Measurements from ENCODE around the gene CFDP1.

The CFDP1 gene

DNA sequence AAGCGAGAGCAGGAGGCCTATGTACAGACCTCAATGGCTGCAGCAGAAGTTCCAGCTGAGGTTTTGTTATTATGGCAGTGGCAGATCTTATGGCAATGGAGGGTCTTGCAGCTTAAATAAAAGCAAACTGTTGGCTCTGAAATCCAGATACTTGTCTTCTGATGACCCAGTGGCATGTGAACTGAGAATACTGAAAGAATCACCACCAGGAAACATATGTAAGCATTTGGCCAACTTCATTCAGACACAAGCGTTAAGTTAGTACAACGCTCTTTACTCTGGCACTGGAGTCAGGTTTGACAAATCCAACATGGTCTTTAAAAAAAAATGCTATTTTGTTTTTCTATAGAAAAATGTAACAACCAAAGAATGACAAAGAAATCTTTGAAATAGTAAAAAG lies 70.5 kb downstream of the CFDP1 start:
- Histone ChIP-seq H3K4me1 (ENCODE audit: control insufficient read depth, low read length) (no peaks in the 10 kb centered on the region), H3K27ac (ENCODE audit: low read depth, low read length) (no peak overlapping the region), H4K20me1 (ENCODE audit: control insufficient read depth, insufficient read depth, low read depth, low read length) (no peaks in the 10 kb centered on the region), H3K4me2 (ENCODE audit: low read length) (no peak overlapping the region), H3K9me3 (ENCODE audit: control insufficient read depth, insufficient read depth, low read length) (no peaks in the 10 kb centered on the region), H3K27me3 (ENCODE audit: control insufficient read depth, low read length) (no peaks in the 10 kb centered on the region), H3K36me3 (ENCODE audit: control insufficient read depth, low read length) (no peaks in the 10 kb centered on the region), H3F3A (ENCODE audit: control insufficient read depth, insufficient read depth) (no peaks in the 10 kb centered on the region), H3K9me2 (replicated peaks; ENCODE audit: control insufficient read depth, low read length) (no peaks in the 10 kb centered on the region), H3K79me2 (ENCODE audit: control insufficient read depth, low read length) (no peaks in the 10 kb centered on the region), H3K4me3 (ENCODE audit: low read length) (no peak overlapping the region)
- TF ChIP-seq, protein P1, sequence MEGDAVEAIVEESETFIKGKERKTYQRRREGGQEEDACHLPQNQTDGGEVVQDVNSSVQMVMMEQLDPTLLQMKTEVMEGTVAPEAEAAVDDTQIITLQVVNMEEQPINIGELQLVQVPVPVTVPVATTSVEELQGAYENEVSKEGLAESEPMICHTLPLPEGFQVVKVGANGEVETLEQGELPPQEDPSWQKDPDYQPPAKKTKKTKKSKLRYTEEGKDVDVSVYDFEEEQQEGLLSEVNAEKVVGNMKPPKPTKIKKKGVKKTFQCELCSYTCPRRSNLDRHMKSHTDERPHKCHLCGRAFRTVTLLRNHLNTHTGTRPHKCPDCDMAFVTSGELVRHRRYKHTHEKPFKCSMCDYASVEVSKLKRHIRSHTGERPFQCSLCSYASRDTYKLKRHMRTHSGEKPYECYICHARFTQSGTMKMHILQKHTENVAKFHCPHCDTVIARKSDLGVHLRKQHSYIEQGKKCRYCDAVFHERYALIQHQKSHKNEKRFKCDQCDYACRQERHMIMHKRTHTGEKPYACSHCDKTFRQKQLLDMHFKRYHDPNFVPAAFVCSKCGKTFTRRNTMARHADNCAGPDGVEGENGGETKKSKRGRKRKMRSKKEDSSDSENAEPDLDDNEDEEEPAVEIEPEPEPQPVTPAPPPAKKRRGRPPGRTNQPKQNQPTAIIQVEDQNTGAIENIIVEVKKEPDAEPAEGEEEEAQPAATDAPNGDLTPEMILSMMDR (IDR thresholded peaks at IDR 0.05; ENCODE audit: low read depth, low read length, poor library complexity, severe bottlenecking): no peak
- no peak for TF ChIP-seq EZH2phosphoT487 (IDR thresholded peaks at IDR 0.05; ENCODE audit: borderline replicate concordance, low read length)

DNA sequence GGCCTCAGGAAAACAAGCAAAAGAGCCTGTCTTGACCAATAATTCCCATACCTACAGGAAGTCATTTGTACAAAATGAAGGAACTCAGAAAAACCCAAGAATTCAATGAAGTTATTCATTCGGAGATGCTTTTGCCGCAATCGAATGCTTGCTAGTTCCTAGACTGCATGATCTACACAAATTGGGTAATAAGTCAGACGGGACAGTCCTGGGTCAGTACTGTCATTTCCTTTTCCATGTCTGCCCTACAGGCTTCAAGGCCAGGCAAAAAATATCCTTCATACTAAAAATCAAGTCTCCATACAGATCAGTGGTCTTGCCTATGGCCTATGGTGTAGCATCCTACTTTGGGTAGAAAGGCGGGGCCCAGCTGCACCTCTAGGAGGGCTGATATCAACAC lies 71.4 kb downstream of the CFDP1 start:
- Histone ChIP-seq H3K27me3 (ENCODE audit: control insufficient read depth, low read length) (no peaks in the 10 kb centered on the region), H3K4me3 (ENCODE audit: low read length) (no peak overlapping the region), H3K4me2 (ENCODE audit: low read length) (no peak overlapping the region), H3K9me2 (replicated peaks; ENCODE audit: control insufficient read depth, low read length) (no peaks in the 10 kb centered on the region), H3K79me2 (ENCODE audit: control insufficient read depth, low read length) (no peaks in the 10 kb centered on the region), H3K4me1 (ENCODE audit: control insufficient read depth, low read length) (no peaks in the 10 kb centered on the region), H3K27ac (ENCODE audit: low read depth, low read length) (no peak overlapping the region), H3K9me3 (ENCODE audit: control insufficient read depth, insufficient read depth, low read length) (no peaks in the 10 kb centered on the region), H3K36me3 (ENCODE audit: control insufficient read depth, low read length) (no peaks in the 10 kb centered on the region), H3F3A (ENCODE audit: control insufficient read depth, insufficient read depth) (no peaks in the 10 kb centered on the region), H4K20me1 (ENCODE audit: control insufficient read depth, insufficient read depth, low read depth, low read length) (no peaks in the 10 kb centered on the region)
- TF ChIP-seq, protein P1 (IDR thresholded peaks at IDR 0.05; ENCODE audit: low read depth, low read length, poor library complexity, severe bottlenecking): no peak
- TF ChIP-seq EZH2phosphoT487 (IDR thresholded peaks at IDR 0.05; ENCODE audit: borderline replicate concordance, low read length): no peak

DNA sequence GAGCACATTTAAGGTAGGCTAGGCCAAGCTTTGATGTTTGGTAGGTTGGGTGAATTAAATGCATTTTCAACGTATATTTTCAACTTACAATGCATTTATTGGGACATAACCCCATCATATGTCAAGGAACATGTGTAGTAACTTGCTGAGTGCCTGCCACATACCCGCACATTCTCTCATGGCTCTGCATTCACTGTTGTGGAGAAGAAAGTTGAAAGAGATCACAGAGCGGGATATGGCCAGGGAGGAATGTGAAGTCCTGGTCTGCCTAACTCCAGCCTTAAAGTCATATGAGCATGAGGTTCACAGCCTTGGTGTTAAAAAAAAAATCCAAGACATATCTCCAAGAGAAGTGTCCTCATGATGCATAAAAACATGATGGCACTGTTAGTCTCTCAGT lies 79.1 kb downstream of the CFDP1 start:
- Histone ChIP-seq H3K27ac (ENCODE audit: low read depth, low read length) (no peak overlapping the region), H3F3A (ENCODE audit: control insufficient read depth, insufficient read depth) (no peaks in the 10 kb centered on the region), H3K9me3 (ENCODE audit: control insufficient read depth, insufficient read depth, low read length) (no peaks in the 10 kb centered on the region), H3K27me3 (ENCODE audit: control insufficient read depth, low read length) (no peaks in the 10 kb centered on the region), H3K4me3 (ENCODE audit: low read length) (no peak overlapping the region), H3K36me3 (ENCODE audit: control insufficient read depth, low read length) (no peaks in the 10 kb centered on the region), H3K9me2 (replicated peaks; ENCODE audit: control insufficient read depth, low read length) (no peaks in the 10 kb centered on the region), H3K4me1 (ENCODE audit: control insufficient read depth, low read length) (no peaks in the 10 kb centered on the region), H3K79me2 (ENCODE audit: control insufficient read depth, low read length) (no peaks in the 10 kb centered on the region), H3K4me2 (ENCODE audit: low read length) (no peak overlapping the region), H4K20me1 (ENCODE audit: control insufficient read depth, insufficient read depth, low read depth, low read length) (no peaks in the 10 kb centered on the region)
- TF ChIP-seq, protein P1 (IDR thresholded peaks at IDR 0.05; ENCODE audit: low read depth, low read length, poor library complexity, severe bottlenecking): no peak
- TF ChIP-seq EZH2phosphoT487 (IDR thresholded peaks at IDR 0.05; ENCODE audit: borderline replicate concordance, low read length): no peak

DNA sequence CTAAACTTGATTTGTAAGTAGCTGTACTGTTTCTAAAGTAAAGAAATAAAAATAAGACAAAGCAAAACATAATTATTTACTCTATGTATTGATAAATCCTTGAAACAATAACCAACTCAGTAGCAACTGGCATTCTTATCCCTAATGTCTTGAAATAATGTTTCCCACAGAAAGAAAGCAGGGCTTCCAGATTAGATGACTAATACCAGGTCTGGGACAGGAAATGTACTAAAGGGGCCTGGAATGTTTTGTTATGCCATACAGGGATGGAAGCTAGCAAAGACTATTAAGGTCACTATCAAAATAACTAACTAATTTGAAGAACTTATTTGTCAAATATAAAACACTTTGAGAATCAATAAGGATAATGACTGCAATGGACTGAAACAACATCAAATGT lies 82.1 kb downstream of the CFDP1 start:
- Histone ChIP-seq H3K27ac (ENCODE audit: low read depth, low read length) (no peak overlapping the region), H3K9me2 (replicated peaks; ENCODE audit: control insufficient read depth, low read length) (no peaks in the 10 kb centered on the region), H3K27me3 (ENCODE audit: control insufficient read depth, low read length) (no peaks in the 10 kb centered on the region), H3K4me1 (ENCODE audit: control insufficient read depth, low read length) (no peaks in the 10 kb centered on the region), H3K9me3 (ENCODE audit: control insufficient read depth, insufficient read depth, low read length) (no peaks in the 10 kb centered on the region), H4K20me1 (ENCODE audit: control insufficient read depth, insufficient read depth, low read depth, low read length) (no peaks in the 10 kb centered on the region), H3K79me2 (ENCODE audit: control insufficient read depth, low read length) (no peaks in the 10 kb centered on the region), H3K4me3 (ENCODE audit: low read length) (no peak overlapping the region), H3K36me3 (ENCODE audit: control insufficient read depth, low read length) (no peaks in the 10 kb centered on the region), H3F3A (ENCODE audit: control insufficient read depth, insufficient read depth) (no peaks in the 10 kb centered on the region), H3K4me2 (ENCODE audit: low read length) (no peak overlapping the region)
- TF ChIP-seq, protein P1 (IDR thresholded peaks at IDR 0.05; ENCODE audit: low read depth, low read length, poor library complexity, severe bottlenecking): no peak
- TF ChIP-seq EZH2phosphoT487 (IDR thresholded peaks at IDR 0.05; ENCODE audit: borderline replicate concordance, low read length): no peak

Measured in DOHH2 (cell line).